ENCODE data around the gene CLASP1.
"Not testable (repeated sequence)": the region's sequence is repeated elsewhere in the genome, so short reads cannot be mapped to it uniquely, and the experiment has no call there.

The CLASP1 gene

GRCh38 chr2:121492409-121492808 is 156.9 kb downstream of the CLASP1 start:
- no peak for DNase-seq

GRCh38 chr2:121491518-121491917 is 157.7 kb downstream of the CLASP1 start:
- no peak for DNase-seq

DNA sequence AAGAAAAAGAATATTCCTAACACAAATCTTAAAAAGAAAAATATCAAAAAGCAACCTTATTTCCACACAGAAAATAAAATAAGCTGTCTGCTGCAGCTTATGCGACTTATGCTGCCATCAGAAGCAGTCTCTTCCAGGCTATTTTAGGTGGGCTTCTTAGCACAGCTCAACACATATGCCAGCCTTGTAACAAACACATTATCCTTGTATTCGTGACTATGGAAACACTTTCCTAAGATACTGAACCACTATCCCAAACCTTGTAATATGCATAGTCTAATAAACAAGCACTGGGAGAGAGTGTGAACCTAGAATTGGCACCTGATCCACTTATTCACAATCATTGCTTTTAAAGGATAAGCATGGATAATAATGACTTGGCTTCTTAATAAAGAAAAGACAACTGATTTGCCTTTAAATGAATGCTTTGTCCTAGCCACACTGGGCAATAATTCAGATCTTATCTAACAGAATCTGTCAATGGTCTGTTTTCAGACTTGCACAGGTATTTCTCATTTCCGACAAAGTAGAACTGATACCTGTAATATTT is 158.6 kb downstream of the CLASP1 start:
- DNase-seq: no peak

DNA sequence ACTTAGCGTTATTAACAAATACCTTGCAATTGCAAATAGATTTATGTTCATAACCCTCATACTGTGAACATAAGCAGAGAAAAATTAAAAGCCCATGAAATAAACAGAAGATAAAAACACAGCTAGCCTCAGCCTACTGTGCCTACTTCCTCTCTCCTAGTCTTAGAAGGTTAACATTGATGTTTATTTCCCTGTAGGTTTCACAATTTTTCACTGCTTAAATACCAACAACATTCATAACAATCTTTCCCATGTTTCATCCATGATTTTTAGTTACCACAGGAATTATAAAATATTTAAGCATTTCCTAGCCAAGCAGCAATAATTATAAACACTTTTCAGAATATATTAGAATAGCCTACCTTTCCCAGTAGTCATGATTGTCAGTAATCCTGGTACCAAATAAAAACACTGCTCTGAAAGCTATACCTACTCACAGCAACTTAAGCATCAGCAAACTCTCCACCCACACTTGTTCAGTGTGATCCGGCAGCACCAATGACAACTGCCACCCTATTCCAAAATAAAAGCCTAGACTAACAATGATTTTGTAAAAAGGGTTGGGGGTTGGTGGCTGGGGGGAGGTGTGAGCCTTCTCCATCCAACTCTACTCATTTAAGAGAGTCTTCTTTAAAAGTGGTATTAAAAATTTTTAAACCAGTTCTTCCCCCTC is 159.2 kb downstream of the CLASP1 start:
- DNase-seq: no peak

GRCh38 chr2:121489284-121489683 is 160.0 kb downstream of the CLASP1 start:
- no peak for DNase-seq

DNA sequence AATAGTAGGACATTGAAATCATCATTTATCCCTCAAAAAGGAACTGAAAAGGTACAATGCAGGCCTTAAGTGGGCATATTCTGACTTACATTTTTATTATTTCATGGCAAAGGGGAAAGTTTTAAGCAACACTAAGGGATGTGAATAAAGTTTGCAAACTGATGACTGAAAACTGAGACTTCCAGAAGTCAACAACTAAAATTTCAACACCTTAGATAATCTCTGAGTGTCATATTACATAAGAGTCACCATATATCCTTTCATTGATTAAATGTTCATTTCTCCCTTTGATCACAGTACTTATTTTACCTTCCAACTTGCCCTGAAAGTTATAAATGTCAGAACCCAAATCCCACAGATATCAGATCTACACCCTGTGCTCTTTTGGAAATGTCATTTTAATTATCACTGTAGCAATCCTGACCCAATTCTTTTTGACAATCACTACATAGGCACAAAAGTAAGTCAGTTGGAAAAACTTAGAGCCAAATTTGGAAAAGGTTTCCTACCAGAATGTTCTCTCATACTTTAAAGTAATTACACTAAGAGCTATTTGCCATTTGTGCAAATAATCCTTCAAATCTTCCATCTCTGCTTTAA is 163.0 kb downstream of the CLASP1 start:
- no peak for DNase-seq

DNA sequence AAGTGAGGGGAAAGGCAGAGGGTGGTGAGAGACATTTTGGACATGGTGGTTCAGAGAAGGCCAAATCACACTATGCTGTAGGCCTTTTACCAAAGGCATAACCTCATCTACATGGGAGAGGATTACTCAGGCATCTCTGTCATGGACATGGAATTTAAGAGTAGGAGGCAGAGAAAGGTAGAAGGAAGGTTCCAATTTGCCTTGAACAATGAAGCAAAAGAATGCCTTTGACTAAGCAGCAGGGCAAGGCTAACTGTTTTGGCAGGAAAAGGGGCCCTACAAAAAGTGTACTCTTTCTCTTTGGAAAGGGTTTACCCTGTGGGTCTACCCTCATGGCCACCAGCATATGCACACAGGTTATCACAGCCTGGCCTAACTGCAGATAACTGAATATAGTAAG is 164.2 kb downstream of the CLASP1 start:
- DNase-seq: peak; percentile 90

GRCh38 chr2:121483846-121484245 is 165.4 kb downstream of the CLASP1 start:
- no peak for DNase-seq

DNA sequence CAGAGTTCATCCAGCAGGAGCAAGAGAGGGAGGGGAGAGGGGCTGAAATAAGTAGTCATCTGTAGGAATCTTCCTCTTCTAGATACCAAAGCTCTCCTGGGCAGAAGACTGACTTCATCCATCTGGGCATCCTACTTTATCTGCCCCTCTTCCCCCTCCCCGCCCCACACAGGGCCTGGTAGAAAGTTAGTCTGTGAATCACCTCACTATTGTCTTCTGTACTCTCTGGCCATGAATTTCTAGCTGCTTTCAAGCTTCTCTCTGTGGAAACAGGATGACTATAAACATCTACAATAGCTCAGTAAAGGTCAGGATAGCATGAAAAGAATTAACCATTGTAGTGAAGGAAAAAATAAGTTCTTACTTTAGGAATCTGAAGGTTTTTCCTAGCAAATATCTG is 166.2 kb downstream of the CLASP1 start:
- peak; percentile 85 for DNase-seq

DNA sequence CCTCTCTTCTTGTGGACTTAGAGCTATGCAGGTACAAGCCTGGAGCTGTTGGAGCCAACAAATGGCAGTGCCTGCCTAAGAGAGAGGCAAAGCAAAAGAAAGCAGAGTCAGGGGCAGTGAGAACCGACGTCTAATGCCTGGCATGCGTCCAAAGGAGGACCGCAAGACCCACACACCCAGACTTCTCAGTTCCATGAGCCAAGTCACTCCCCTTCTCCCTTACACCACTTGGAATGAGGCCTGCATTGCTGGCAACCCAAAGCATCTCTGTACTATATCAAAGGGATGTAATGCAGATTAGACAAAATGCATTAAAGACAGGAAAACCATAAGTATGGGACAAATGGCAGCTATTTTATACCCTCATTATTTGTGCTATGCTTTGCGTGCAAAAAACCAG is 168.4 kb downstream of the CLASP1 start:
- DNase-seq: peak; percentile 94

- peak; percentile 52 for DNase-seq
Measured at GRCh38 chr2:121479882-121480522, 169.3 kb downstream of the CLASP1 start.

GRCh38 chr2:121478996-121479745 is 170.1 kb downstream of the CLASP1 start:
- DNase-seq: no peak

GRCh38 chr2:121478358-121478995 is 170.8 kb downstream of the CLASP1 start:
- DNase-seq: not testable (repeated sequence)

DNA sequence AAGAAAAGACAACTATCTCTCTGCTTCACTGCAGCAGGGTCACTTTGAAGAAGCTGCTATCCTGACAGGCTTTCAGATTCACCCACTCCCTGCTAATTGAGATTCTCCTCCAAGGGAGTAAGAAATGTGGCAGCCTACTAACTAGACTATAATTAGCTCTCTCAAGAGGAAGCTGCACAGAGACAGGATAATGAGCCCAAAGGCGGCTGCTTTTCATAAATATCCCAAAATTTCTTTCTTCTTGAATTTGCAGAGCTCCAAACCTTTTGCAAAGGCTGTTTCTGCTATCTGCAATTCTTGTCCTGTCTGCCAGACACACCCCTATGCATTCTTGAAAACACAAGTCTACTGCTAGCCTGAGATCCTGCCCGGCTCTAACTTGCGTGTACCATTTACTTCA is 172.6 kb downstream of the CLASP1 start:
- DNase-seq: no peak

DNA sequence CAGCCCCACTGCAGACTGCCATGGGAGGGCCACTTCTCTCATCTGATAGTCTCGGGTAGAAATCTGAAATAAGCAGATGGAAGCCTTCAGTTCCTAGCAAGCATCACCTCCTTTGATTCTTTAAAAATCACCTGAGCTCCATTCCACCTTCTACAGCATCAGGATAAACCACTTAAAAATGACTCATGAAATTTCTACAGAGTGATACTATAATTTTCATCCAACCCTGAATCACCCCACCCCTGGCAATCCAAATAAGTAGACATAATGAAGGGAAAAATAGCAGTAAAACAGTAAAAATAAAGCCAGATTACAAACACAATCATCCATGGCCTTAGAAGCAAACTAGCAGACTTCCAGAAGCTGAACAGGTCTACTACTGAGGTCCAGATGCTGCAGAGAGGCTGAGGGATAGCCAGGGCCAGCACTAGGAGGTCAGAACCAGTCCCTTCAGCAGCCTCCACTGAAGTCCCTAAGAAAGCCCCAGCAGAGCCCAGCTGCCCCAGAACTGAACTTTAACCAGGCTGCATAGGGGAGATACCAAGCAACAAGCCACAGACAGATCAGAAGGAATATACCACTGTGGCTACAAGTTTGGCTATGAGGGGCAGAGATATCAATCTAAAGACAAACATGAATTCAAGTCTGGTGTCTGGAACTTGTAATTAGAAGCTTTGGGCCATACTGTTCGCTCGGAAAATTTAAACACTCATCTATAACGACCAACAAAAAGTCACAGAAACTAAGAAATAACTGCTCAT is 173.3 kb downstream of the CLASP1 start:
- DNase-seq: peak; percentile 18

DNA sequence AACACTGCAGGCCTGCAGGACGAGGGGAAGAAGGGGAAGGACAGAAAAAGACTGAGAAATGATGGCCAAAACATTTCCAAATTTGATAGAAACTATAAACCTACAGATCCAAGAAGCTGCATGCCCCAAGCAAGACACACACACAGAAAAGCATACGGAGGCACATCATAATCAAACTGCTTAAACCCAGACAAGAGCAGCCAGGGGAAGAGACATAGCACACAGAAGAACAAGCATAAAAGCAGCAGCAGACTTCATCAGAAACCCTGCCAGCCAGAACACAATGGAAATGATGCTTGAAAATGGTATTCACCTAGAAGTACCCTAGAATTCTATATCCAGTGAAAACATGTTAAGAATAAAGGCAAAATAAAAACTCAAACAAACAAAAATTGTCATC is 175.8 kb downstream of the CLASP1 start:
- no peak for DNase-seq

DNA sequence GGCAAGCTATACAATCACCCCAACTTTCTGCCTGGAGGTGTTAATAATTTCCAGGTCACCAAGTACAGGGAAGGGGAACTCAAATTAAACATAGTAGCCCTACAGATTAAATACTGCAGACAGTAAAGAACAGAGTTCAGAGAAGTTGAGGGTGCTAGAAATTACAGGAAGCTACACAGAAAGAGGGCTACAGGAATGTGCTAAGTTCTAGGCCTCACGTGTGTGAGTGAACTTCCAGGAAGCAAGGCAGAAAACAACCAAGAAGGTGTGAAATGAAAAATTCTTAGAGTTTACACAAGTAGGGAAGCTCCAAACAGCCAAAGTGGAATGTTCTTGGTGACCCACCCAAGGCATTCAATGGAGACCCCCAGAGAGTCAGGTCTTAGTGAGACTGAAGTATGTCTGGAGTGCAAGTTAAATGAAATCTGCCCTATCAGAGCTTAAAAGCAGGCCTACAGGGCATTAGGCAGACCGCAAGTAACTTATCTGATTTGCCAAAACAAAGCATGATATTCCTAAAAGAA is 176.7 kb downstream of the CLASP1 start:
- DNase-seq: no peak

- DNase-seq: peak; percentile 35
Measured at GRCh38 chr2:121471532-121472469, 177.5 kb downstream of the CLASP1 start.

DNA sequence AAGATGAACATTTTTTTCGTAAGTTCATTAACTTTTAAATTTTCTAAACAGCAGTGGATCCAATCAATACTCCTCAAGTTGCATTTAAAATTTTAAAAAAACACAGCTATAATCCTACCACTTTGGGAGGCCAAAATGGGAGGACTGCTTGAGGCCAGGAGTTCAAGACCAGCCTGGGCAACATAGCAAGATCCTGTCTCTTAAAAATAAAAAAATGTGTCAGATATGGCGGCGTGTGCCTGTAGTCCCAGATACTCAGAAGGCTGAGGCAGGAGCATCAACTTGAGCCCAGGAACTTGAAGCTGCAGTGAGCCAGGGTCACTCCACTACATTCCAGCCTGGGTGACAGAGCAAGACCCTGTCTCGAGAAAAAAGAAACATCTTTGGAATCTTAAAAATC is 178.3 kb downstream of the CLASP1 start:
- DNase-seq: no peak

DNA sequence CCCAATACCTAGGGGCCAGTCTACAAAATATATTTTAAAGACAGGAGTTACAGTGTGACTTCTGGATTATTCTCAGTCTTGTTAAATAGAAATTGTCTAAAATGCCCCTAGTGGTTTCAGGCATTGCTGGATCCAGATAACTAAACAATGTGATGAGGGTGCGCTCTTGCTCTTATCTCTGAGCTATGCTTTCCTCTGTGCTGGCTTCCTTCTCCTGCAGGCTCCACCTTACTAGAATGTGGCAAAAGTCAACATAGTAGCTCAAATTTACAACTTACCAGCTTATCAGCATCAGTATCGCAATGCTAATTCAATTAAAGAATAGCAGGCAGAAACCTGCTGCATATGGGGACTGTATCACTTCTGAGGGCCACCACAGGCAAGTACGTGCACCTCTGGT is 179.9 kb downstream of the CLASP1 start:
- no peak for DNase-seq

DNA sequence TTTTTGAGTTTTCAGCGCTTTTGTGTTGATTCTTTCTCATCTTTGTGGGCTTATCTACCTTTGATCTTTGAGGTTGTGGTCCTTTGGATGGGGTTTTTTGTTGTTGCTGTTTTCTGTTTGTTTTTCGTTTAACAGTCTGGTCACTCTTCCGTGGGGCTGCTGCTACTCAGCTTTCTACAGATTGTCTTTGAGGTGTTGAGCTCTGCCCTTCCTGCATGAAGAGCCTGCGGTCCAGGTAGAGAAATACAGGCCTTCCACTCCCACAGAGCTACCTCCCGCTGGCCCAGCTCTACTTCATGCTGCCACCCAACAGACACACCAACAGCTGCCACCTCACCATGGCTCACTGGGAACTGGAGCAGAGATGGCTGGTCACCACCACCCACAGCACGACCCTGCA is 180.3 kb downstream of the CLASP1 start:
- DNase-seq: no peak

Data from NCI-H226 (cell line).